Measurements from ENCODE around the gene ARHGEF40.

The ARHGEF40 gene

DNA sequence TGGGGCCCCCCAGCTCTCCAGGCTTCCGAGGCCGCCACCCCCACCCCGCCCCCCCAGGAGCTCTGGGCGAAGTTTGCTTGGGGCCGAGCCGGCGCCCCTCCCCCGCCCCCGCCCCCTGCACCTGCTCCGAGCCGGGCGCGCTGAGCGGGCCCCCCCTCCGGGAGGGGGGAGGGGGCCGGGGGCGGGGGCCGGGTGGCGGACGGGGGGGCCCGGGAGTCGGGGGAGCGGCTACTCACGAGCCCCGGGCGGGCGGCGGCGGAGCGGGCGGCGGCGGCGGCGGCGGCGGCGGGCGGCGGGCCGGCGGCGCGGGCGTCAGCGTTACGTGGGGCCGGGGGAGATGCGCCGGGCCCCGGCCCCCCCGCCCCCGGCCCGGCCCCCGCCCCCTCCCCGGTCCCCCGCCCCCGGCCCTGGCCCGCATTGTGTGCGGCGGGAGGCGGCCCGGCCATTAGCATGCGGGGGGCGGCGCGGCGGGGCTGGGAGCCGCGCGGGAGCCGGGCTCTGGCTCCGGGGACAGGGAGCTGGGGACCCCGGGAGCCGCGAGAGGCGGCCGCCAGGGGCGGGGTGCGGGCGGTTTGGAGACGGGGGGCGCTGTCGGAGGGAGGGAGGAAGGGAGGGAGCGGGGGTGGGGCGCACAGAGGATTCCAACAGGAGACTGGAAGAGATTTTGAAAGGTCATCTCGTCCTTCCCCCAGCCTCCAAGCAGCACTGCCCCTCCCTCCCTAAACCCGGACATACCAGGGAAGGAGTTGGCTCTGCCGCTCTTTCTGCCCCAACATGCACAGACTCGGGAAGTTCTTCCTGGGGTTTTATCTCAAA is 28.2 kb downstream of the ARHGEF40 start, which contains the start of gene ZNF219:
ZNF219 (minus strand) TSS at position 580 of the 816 bp plus-strand sequence. CDS start 5,064 bp downstream, outside the sequence.
- DNase-seq (ENCODE audit: low spot score): no peak

DNA sequence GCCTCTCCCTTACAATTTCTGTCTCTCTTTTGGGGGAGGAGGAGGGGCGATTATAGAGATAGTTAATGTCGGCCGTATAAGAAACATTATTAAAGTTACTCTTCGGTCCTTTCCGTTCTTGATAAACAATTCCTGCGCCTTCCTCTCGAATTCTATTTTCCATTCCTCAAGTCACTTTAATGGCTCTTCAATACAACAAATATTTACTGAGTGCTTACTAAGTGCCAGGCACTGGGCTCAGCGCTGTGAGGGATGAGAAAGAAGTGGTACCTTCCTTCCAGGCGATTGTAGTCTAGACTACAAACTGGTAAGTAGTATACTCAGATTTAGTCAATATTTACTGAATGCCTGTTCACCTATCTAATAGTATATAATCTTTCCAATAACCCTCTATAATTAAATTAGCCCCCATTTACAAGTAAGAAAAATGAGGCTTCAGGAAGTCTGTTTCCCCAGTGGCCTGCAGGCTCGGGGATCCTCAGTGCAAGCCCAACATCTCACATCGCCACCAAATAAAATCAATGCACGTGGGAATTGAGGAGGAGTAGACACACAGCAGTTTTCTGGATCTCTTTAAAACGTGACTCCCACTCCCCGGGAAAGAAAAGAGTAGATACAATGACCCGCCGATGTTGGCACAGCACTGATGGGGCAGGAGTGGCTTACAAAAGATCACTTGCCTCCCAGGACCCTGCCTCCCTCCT is 28.9 kb downstream of the ARHGEF40 start:
- no peak for DNase-seq (ENCODE audit: low spot score)

DNA sequence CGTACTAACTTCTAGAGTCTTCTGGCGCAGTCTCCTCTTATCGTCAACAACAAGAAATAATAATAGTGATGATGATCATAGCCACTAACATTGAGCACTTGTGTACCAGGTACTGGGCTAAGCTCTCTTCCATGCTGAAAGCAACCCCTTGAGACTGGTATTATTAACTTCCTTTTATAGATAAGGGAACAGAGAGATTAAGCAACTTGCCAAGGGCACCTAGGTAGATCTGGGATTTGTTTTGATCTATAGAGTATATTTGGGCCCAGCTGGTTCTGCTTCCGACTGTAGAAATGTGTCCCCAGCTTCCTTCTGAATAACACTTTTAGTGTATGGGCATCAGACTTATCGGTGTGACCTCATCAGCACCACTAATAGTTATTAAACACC is 29.5 kb downstream of the ARHGEF40 start:
- no peak for DNase-seq (ENCODE audit: low spot score)

DNA sequence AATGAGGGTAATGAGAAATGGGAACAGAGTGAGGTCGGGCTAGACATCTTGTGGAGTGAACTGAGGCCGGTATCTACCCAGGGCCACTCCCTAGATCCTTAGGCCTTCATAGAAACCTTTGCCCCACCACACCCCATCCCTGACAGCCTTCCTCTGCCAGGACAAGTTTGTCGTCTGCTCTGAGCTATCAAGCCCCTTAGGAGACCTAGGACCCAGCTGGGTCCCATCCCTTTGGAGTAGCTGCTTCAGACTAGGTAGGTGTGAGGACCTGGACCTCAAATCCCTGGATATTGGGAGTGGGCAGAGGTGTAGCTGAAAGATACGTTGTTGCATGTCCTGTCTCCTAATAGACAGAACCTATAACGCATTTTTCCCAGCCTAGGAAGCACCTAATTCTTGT is 30.8 kb downstream of the ARHGEF40 start, which contains the start of gene TMEM253:
TMEM253 (plus strand) TSS at position 136 of the 400 bp plus-strand sequence. CDS start 278 bp downstream, outside the sequence.
- no peak for DNase-seq (ENCODE audit: low spot score)

DNA sequence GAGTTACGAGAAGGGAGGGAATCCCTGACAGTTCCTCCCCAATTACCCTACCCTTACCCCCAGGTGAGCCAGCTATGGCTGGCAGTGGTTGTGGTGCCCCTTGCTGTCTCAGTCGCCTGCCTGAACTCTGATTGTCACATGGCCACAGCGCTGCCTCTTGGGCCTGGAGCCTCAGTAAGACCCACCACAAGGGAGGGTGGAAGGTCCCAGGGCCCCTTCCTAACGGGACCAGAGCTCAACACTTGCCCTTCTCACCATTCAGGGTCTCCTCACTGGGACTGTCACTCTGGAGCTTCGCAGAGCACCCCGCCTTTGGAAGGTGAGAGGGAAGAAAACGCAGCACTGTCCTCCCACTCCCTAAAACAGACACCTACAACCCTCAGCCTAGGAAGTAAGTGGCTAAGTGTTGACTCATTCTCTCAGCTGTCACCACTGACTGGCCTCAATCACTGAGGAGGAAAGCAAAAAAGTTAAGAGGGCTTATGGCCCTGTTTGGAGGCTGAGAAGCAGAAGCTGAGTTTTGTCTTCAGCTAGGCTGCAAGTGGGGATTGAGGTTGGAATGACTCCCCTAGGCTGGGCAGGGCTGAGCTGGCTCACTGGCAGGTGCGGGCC is 31.8 kb downstream of the ARHGEF40 start:
- no peak for DNase-seq (ENCODE audit: low spot score)

DNA sequence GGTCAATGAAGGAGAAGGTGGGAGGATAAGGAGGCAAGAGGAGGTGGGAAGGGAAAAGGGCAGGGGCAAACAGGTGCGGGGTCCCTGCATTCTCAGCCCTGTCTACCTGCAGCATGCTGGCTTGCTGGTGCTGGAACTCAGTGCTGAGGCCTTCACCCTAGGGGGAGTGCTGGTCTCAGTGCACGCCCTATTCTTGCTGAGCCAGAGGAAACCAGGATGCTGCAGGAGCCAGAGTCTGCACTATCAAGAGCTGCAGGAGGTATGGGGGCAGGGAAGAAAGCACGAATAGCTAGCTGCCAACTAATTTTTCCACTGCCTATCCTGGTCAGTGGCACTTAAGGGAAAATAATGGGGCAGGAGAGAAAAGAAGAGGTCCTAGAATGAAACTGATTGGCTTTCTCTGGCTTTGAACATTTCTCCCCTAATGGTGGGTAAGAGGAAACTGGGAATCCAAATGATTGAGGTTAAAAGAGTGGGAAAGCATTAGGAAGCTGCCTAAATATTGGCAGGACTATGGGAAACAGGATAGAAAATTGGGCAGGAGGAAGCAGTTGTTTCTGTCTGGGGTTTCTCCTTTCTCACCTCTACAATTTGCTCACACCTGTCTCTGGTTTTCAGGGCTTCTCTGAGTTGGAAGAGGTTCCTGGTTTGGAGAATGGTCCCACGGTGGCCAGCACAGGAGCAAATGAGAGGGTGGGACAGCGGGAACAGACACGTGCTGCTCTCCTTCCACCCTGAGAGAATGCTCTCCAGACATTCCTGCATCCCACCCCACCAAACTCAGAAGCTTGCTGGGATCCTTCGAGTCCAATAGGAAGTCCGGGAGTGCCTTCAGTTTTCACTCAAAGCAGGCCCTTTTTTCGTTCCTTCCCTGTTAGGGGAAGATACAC is 32.7 kb downstream of the ARHGEF40 start:
- no peak for DNase-seq (ENCODE audit: low spot score)

DNA sequence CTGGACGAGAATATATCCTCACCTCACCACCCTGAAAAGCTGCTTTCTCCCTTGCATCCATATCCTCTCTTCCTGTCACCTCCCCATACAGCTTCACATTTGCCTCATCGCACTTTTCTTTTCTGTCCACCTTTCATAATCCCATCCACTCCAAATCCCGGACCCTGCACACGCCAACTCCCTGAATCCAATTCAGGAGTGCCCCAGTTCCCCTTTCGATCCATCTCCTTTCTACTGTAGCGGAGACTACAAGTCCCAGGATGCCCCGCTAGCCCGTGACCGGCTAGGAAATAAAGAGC is 33.3 kb downstream of the ARHGEF40 start:
- no peak for DNase-seq (ENCODE audit: low spot score)

DNA sequence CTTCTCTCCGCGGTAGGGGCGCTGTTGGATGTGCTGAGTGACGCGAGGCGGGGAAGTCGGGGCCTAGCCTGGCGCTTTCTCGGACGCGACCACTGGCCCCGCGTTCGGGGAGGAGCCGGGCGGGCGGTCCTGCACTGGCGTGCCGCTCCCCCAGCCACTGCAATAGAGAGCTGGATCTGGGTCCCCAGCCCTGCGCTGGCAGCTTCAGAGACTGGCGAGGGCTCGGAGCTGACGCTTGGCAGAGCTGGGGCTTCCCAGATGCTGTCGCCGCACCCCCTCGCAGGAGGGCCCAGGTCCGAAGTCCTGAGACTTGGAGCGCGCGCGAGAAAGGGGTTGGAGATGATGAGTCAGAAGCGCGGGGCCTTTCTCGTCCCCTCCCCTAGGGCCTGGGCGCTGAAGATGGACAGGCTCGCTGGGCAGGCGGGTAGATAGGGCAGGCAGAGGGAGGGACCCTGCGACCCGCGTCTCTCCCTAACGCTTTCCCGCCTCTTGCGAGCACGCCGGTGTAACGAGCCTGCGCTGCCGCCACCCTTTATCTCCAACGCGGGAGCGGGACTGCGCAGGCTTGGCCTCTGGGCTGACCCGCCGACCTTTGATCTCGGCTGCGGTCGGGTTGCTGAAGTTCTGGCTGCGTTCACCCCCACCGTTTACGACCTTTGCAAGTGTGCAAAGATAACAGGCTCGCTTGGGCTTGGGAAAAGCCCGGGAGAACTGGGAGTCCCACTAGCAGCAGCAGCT is 33.8 kb downstream of the ARHGEF40 start:
- DNase-seq (ENCODE audit: low spot score): peak; percentile 94

DNA sequence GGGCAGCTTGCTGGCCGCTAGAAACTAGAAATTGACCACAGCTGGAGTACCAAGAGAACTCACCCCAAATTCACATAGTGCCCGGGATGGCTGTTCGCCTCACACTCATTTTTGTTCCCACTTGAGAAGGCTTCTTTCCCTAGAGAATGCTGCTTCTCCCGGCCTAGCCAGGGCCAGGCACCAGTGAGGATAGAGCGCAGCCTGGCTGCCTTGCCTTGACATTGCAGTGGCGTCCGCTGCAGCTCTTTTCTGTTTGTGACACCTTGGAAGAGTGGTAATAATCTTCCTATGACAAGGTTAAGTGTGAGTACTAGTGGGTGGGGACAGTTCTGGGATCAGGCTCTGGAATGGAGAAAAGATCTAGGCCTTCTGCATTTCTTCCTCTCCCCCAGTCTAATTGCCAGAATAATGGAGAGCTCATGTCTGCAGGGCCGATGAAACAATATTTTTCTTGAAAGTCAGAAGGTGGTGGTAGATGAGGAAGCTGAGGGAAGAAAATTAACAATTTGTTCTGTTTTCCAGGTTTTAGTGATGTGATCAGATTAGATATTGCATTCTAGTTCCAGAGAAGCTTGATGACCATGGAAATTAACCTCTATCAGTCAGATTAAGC is 34.5 kb downstream of the ARHGEF40 start:
- DNase-seq (ENCODE audit: low spot score): peak; percentile 66

DNA sequence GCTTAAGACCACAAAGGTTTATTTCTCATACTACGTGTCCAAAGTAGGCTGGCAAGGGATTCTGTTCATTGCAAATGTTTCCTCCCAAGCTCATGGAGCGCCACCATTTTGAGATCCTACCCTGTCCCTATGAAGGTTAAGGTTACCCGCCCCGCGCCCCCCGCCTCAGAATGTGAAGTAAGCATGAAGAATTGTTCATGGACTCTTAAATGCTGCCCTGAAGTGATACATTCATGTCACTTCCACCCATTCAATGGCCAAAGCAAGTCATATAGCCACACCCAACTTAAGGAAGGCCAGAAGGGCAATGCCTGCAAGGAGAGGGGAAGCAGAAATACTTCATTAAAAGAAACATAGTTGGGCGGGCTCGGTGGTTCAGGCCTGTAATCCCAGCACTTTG is 35.0 kb downstream of the ARHGEF40 start:
- DNase-seq (ENCODE audit: low spot score): no peak

DNA sequence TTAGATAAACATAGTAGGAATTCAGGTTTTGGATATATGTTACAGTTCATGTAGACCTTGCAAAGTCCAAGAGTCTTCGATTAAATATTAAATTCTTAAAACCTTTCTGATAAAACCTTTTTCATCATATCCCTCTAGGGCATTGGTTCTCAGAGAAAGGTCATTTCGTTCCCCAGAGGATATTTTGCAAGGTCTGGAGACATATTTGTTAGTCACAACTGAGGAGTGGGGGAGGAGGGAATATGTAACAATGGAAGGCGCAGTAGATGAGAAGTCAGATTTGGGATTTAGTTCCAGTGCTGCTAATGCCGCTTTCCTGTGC is 36.0 kb downstream of the ARHGEF40 start:
- DNase-seq (ENCODE audit: low spot score): no peak

DNA sequence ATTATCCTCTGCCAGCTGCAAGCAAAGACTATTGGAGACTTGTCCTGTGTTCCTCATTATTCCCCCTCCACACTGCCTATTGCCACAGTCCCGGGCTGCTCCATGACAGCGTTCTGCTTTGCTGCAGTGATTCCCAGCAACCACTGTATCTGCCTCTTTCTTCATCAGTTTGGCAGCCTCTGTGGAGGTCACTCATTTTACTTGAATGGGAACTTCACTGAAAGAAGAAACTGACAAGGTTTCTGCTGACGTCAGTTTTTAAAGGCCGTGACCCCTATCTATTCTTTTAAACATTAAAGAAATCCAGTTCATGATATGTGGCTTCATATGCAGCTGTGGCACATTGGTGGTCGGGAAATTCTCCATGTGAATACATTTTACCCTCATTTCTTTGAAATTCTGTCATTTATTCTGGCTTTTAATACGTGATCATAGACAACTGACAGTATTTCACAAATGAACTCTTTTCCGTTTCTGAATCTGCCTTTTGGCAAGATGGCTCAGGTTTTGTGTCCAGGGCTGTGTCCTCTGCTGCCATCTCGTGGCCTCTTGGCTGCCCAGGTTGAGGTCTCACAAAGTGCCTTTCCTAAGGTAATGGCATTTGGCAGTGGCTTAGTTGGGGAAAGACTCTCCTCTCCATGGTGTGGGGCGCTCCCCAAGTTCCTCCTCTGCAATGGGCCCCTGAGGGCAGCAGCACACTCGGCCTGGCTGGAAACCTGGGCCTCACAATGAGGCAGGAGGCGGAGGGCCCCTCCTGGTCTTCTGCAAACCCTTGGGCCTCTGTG is 36.6 kb downstream of the ARHGEF40 start:
- peak; percentile 83 for DNase-seq (ENCODE audit: low spot score)

DNA sequence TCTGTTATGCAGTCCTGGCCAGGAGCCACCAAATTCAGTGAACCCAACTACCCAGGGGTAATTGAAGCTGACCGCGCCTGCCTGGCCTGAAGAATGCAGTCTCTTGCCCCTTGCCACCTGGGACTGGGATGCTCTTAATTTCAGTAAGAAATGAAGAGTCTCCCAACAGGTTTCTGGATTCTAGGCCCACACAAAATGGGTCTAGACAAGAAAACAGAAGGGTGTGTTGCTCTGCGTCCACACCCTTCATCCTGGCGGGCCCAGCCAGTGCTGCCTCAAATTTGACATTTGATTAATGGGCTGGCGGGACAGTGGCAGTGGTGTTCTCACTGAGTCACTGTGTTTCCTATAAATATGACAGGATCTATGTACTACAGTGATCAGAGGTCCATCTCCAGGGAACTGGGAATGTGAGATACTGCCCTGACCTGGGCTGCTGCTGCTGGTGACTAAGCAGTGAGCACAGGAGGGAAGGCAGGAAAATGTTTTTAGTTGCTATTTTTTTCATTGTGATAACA is 37.2 kb downstream of the ARHGEF40 start:
- DNase-seq (ENCODE audit: low spot score): no peak

DNA sequence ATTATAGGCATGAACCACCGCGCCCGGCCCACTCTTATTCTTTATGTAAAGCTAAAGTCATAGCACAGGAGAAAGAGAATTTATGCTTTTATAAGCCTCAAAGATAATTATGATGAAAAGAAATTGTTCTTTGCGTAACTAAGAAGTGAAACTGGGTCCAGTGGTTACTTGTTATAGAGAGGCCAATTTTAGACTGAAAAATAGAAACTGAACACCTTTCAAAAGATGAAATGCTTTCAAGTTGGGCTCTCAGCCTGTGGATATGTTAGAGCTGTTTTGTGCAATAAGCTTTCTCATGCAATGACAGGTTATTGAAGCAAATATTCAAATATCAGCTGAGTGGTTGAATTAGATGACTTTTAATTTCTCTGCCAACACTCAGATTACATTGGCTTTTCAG is 38.7 kb downstream of the ARHGEF40 start:
- no peak for DNase-seq (ENCODE audit: low spot score)

DNA sequence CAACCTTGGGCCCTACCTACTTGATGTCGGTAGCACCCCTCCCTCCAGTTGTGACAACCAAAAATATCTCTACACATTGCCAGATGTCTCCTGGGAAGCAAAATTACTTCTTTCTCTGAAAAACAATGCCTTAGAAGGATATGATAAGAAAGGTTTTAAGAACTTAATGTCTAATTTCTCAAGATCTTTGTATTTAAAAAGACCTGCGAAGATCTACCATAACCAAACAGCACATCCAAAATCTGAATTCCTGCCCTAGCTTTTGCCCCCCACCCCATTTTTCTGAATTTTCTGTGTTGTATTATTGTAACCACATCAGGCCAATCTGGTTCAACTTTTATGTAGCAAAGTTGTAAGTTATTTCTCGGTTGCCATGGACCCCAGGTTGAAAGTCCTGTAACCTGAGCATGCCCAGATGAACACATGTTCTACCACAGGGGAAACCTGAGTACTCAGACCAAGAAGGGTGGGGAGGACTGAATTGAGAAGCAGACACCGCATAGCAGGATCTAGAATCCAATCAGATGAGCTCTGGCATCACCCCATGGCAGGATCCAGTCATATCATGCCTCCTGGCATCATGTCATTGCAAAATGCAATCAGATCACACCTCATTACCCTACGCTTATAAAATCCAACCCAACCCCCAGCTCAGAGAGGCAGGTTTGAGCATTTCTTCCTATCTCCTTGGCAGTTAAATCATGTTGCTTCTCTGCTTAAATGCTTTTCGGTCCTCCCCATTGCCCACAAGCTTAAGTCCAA is 39.5 kb downstream of the ARHGEF40 start:
- no peak for DNase-seq (ENCODE audit: low spot score)

DNA sequence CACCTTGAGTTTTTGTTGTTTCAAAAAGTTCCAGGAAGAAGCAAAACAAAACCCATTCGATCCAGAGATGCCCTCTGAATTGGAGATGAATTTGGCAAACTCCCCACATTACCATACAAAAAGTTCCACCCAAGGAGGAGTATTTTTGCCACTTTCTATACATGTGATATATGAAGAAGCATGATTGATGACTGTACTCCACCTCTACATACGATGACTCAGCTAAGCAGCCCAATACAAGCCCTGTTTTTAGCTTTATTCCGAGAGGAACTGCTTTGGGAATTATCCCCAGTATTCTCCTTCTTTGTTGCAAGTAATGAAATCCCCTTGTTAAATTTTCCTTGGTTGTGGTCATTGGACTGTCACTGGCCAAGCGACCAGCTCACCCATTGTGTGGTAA is 42.2 kb downstream of the ARHGEF40 start:
- DNase-seq (ENCODE audit: low spot score): no peak

DNA sequence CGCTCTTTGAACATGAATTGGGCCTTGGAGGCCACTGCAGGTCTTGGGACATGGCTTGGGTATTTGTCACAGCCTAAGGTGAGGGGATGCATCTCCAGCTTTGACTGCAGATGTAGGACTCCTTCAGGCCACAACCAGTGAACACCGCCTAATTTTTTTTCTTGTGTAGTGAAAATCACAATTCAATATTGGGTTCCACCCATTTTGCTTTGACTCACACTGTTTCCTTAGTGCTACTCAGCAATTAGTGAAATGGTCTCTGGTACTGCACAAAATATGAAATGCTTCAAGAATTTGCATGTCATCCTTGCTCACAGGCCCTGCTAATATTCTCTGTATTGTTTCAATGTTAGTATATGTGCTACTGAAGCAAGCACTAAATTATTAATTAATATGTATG is 43.3 kb downstream of the ARHGEF40 start:
- no peak for DNase-seq (ENCODE audit: low spot score)

DNA sequence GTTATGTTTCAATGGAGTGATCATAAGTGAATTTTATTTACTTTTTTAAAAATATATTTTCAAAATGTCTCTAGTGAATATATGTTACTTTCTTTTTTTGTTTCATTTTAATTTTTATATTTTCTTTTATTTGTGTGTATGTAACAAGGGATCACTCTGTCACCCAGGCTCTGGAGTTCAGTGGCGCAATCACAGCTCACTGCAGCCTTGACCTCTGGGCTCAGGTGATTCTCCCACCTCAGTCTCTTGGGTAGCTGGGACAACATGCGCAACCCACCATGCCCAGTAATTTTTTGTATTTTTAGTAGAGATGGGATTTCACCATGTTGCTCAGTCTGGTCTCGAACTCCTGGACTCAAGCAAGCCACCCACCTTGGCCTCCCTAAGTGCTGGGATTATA is 48.8 kb downstream of the ARHGEF40 start:
- DNase-seq (ENCODE audit: low spot score): no peak

DNA sequence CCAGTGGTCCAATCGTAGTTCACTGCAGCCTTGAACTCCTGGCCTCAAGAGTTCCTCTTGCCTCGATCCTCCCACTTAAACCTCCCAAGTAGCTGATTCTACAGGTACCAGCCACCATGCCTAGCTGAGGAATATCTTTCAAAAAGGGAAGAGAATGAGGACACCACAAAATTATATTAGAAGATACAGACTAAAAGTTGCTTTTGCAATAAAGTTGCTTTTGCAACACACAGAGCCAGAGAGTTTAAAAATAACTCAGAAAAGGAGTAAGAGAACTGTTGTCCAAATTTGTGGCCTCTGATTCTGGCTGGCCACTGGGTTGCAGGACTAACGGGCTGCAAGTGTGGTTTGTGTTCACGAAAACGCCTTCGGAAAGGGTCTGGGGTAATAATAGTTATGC is 50.6 kb downstream of the ARHGEF40 start:
- DNase-seq (ENCODE audit: low spot score): no peak

Data from CD4-positive, alpha-beta T cell treated with Interleukin-15 for 4 hours (primary cell).